ENCODE results near the gene NUP98.
"Not testable (repeated sequence)": the region's sequence is repeated elsewhere in the genome, so short reads cannot be mapped to it uniquely, and the experiment has no call there.

NUP98 gene

DNA sequence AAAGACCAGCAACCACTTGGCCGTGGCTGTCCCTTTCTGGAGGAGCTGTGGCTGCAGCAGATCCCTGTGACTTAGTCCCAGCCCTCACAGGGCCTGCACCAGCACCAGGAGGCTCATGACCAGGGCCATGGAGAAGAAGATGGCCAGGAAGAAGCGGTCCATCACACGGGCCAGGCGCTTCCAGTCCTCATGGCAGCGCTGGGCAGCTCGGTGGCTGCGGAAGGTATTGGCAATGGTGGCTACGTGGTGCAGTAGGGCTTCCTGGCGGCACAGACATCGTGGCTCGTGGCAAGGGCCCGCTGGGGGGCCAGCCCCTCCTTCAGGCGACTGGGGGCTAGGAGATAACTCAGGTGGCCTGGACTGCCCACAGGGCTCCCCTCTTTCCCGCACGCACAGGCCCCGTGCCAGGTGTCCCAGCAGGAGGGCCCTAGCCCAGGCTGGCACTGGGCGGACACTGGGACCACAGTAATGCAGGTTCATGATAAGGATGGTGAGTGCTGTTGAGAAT, 131.3 kb downstream of the NUP98 start:
- no peak for DNase-seq

DNA sequence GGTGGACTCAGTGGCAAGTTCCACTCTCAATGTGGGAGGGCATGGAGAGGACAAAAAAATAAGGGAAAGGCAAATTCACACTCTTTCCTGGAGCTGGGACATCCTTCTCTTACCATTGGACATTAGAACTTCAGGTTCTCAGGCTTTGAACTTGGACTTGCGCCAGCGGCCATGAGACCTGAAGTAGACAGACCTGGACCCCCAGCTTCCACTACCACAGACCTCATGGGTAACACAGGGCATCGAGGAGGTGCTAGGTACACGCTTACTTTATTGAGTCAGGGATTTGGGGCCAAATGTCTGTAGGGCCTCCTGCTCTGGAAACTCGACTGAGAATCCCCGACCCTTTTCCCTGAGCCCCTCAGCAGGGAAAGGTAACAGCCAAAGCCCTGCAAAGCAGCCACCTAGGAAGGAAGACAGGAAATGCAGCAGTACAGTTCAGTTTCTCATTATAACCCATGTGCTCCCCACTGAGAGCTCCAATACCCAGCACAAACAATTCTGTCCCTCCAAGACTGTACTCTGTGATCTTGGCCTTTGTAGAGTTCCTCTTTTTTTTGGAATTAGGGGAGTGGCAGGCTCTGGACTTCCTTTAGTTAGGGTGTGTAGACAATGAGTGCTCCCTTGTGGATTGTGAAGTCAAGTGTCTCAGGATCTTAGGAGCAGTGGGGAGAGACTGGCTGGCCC, 131.9 kb downstream of the NUP98 start:
- DNase-seq, result no peak

DNA sequence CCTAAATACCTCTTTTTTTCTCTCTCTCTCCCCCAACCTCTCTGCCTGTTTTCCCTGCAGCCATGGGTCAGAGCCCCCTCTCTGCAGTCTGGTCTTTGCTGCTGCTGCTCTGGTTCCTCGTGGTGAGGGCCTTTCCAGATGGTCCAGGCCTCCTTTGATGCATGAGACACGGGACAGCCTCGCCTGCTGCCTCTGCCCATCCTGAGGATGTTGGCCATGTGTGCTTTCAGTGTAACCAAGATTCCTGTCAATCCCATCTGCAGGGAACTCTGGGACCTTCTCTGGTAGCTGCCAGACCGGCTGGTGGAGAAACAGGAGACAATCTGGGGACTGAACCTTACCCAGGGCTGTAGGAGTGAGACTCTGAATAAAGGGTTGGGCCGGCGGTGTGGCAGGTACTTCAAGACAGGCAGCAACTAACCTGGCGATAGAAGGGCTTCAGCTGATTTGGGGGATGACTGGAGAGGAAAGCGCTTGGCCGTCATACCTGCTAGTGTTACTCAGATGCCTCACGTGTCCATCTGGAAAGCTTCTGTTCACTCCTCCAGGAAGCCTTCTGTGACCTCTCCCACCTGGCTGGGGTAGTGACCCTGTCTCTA, 133.2 kb downstream of the NUP98 start:
- no peak for DNase-seq

DNA sequence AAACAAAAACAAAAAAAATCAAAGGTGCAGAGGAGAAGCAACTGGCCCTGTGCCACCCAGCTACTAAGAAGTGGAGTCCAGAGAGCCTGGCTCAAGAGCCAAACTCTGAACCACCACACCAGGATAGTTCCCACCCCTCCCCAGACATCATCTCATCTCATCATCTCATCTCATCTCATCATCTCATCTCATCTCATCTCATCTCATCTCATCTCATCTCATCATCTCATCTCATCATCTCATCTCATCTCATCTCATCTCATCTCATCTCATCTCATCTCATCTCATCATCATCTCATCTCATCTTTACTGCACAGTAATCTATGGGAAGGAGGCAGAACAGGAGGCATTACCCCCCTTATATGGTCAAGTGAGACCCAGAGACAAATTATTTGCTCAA, 134.5 kb downstream of the NUP98 start:
- DNase-seq, result no peak

DNA sequence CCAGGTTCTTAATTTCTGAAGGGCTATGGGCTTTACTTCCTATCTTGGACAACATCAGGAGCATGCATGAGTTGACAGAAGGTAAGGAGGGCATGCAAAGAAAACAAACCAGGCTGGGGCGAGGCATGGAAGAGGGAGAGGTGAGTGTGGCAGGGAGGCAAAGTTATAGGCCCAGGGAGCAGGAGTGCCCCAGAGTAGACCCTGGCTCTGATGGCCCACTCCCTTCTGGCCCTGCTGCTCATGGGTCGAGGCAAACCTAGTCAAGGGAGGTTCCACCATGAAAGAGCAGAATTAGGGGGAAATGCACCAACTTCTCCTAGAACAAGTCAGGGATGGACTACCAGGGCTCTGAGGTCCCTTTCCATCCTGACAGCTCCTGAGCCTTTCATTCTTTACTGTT, 136.4 kb downstream of the NUP98 start:
- no peak for DNase-seq

DNA sequence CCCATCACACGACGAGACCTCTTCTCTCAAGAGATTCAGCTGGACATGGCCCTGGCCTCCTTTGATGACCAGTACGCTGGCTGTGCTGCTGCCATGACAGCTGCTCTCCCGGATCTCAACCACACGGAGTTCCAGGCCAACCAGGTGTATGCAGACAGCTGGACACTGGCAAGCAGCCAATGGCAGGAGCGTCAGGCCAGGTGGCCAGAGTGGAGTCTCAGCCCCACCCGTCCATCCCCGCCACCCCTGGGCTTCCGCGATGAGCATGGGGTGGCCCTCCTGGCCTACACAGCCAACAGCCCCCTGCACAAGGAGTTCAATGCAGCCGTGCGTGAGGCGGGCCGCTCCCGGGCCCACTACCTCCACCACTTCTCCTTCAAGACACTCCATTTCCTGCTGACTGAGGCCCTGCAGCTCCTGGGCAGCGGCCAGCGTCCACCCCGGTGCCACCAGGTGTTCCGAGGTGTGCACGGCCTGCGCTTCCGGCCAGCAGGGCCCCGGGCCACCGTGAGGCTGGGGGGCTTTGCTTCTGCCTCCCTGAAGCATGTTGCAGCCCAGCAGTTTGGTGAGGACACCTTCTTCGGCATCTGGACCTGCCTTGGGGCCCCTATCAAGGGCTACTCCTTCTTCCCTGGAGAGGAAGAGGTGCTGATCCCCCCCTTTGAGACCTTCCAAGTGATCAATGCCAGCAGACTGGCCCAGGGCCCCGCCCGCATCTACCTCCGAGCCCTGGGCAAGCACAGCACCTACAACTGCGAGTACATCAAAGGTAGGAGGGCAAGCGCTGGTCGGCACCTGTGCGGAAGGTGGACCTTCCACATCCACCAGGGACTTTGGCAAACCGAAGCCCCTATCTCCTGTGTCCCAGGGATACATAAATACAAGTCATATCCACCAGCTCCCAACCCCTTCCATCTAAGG, 137.5 kb downstream of the NUP98 start:
- no peak for DNase-seq

DNA sequence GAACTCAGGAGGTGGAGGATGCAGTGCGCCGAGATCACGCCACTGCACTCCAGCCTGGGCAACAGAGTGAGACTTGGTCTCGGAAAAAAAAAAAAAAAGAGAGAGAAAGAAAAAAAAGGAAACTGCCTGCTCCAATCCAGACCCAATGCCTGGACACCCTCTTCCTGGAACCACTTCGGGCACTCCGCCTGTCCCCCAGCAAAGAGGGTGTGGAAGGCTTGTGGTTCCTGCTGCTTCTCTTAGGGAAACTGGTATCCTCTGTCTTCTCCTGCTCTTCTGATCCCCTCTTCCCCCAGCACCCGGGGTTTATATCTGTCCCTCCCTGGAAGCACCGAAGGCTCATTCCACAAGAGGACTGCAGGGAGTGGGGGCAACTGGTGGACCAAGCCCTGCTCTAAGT, 139.1 kb downstream of the NUP98 start:
- no peak for DNase-seq

DNA sequence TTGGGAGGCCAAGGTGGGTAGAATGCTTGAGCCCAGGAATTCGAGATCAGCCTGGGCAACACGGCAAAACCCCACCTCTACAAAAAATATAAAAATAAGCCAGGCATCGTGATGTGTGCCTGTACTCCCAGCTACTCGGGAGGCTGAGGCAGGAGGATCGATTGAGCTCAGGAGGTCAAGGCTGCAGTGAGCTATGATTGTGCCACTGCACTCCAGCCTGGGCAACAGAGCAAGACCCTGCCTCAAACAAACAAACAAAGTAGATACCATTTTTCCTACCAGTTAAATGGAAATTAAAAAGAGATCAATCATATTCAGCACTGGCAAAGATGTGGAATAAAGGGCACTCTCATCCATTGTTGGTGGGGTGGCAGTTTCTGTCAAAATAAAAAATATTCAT, 140.0 kb downstream of the NUP98 start:
- not testable (repeated sequence) for DNase-seq

DNA sequence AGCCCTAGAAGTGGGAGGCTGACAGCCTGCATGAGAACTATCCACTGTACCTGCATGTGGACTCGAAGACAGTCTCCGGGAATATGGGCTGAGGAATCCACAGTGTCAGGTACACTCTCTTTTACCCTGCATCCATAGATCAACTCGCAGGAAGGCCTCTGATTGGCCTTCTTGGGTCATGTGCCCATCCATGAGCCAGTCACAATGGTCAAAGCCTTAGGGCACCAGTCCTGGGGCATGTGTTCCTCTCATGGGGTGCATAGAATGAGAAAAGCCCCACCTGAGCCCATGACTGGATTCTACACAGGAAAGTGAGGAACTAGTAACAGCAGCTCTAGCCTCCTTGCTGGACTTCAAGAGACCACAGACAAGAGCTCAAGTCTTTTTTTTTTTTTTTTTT, 141.8 kb downstream of the NUP98 start:
- DNase-seq, result no peak

DNA sequence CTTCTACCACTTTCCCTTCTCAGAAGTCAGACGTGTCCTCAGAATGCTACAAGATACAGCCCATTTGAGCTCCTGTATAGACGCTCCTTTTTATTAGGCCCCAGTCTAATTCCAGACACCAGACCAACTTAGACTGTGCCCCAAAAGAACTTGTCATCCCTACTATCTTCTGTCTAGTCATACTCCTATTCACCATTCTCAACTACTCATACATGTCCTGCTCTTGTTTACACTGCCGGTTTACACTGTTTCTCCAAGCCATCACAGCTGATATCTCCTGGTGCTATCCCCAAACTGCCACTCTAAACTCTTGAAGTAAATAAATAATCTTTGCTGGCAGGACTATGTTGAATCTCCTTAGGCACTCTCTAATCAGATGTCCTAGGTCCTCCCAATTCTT, 144.8 kb downstream of the NUP98 start:
- not testable (repeated sequence) for DNase-seq

DNA sequence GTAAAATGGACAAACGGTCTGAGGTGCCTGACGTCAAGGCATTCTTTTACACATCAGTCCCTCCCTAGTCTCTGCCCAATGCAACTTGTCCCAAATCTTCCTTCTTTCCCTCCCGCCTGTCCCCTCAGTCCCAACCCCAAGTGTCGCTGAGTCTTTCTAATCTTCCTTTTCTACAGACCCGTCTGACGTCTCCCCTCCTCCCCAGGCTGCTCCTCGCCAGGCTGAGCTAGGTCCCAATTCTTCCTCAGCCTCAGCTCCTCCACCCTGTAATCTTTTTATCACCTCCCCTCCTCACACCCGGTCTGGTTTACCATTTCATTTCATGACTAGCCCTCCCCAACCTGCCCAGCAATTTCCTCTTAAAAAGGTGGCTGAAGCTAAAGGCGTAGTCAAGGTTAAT, 148.0 kb downstream of the NUP98 start:
- not testable (repeated sequence) for DNase-seq

DNA sequence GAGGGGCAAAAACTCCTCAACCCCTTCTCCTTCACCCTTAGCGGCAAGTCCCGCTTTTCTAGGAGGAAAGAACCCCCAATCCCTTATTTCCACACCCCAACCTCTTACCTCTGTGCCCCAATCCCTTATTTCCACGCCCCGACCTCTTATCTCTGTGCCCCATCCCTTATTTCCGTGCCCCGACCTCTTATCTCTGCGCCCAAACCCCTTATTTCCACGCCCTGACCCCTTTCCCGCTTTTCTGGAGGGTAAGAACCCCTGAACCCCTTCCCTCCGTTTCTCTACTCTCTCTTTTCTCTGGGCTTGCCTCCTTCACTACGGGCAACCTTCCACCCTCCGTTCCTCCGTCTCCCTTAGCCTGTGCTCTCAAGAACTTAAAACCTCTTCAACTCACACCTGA, 148.5 kb downstream of the NUP98 start:
- not testable (repeated sequence) for DNase-seq

DNA sequence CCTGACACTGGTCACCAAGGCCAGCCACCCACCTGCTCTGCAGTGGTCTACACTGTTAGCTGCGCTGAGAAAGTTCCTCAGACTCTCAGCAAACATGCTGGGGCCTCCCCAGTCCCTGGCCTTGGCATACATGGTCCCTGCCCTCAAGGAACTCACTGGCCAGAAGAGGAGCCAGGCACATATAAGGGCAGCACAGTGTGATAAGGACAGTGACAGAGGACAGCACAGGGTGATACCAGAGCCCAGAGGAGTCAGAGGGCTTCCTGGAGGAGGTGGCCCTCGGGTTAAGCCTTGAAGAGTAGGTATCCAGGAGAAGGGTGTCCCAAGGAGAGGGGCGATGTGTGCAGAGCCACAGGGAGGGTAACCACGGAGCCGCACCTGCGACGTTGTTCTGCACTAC, 151.8 kb downstream of the NUP98 start:
- DNase-seq, result no peak

DNA sequence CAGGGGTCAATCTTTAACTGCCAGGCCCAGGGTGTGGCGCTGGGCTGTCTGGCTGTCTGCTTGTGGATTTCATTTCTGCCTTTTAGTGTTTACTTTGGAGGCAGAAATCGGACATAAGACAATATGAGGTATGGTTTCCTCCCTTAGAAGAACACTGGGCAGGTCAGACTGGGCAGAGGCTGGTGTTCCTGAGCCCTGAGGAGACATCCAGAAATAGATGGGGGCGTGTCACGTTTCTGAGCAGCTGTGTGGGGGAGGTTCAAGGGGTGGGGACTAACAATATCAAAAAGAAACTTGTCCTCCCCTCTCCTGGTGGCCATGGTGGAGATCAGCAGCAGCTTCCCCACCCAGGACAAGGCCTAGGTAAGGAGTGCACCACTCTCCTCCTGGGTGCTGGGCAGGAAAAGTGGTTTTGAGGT, 152.5 kb downstream of the NUP98 start, which contains the start of gene ART1:
Gene ART1, plus strand, starts transcription at position 312 of the 419 bp plus-strand sequence. CDS start 14,086 bp downstream, outside the sequence.
- no peak for DNase-seq

DNA sequence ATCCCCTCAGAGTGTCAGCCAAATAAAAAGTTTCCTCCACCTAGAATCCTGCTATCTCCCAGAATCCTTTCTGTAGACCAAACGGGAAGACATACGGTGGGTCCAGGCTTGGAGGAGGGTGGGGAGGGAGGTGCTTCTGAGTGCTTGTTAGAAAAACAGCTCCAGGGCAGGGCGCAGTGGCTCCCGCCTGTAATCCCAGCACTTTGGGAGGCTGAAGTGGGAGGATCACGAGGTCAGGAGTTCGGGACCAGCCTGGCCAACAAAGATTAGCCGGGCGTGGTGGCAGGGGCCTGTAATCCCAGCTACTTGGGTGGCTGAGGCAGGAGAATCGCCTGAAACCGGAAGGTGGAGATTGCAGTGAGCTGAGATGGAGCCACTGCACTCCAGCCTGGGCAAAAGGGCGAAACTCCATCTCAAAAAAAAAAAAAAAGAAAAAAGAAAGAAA, 154.2 kb downstream of the NUP98 start:
- DNase-seq, result not testable (repeated sequence)

DNA sequence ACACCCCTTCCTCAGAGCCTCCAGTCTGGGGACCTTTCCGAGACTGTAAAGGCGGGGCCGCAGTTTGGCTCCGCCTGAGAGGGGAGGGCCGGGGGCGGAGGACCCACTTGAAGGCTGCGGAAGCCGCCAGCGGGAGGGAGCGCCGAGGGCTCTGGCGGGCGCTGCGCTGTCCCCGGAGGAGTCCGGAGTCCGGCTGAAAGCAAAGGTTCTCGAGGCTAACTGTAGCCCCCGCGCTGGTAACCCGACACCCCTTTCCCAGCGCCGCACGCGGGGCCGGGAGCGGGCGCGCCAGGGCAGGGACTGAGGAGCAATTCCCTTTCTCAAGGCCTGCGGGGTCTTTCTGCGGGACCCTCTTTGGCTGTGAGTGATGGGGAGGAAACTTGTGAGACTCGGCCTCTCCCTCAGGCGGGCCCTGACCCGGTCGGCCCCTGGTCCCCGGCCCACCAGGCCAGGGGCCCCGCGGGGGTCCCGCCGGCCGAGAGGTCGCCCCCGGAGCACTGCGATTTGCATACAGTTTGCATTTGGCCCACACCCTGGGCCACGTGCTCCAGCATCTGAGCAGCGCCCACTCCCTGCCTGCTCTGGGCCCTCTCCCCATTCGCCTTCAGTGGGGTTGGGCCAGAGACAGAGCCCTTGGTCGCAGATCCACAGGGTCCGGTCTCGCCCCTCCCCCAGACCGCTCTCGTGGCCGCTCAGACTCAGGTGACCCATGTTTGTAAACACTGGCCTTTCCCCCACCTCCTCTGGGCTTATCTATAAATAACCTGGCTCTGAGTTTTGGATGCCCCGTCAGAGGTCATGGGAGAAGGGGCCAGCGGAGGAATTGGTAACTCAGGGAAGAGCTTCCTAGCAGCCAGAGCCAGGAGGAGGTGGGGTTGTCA, 155.0 kb downstream of the NUP98 start:
- peak; percentile 71 for DNase-seq

DNA sequence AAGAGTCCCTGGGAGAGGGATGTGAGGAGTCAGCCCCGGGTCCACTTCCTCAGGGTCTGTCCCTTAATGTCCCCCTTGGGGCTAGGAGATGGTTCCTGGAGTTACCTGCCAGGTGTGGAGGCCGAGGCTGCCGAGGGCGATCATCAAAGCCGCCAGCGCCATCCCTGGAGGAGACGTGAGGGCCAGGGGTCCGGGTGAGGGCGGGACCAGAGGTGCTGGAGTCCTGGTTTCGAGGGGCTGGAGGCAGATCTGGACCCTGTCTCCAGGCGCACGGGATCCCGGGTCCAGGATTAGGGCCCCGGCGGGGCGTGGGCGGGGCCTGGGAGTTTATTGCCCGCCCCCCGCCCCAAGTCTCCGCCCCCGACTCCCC, 155.7 kb downstream of the NUP98 start, which contains the start of gene ART5:
Gene ART5, minus strand, starts transcription at position 292 of the 370 bp plus-strand sequence. Its CDS starts 130 bp downstream, at position 162.
- DNase-seq, result no peak

DNA sequence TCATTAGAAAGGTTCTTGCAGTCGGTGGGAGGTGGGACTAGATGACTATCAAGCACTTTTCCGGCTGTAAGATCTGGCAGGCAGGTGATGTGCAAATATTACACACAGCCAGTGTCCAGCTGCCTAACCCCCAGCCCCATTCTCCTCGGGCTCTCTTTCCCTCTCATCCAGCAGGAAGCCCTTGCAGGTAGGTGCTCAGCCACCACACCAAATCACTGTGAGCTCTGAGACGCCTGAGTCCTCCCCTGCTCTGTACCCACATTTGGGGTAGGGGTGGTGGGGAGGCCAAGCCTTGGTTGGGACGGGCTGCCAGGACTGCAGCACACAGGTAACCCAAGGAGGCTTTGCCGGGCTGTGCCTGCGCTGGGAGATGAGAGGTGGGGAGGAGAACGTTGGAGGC, 156.2 kb downstream of the NUP98 start:
- no peak for DNase-seq

DNA sequence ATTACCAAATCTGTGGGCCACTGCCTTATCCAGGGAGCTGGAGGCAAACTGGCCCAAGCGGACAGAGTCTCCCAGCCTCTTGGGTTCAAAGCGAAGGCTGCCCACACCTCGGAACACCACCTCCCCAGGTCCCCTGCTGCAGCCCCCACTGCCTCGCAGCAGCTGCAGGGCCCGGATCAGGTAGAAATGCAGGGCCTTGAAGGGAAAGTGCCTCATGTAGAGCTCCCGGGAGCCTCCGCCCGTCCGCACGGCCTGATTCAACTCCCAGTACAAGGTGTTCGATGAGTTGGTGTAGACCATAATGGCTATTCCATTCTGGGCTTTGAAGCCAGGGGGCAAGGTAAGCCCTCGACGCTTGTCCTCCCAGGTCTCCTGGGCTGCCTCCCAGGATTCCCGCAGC, 157.5 kb downstream of the NUP98 start:
- no peak for DNase-seq

DNA sequence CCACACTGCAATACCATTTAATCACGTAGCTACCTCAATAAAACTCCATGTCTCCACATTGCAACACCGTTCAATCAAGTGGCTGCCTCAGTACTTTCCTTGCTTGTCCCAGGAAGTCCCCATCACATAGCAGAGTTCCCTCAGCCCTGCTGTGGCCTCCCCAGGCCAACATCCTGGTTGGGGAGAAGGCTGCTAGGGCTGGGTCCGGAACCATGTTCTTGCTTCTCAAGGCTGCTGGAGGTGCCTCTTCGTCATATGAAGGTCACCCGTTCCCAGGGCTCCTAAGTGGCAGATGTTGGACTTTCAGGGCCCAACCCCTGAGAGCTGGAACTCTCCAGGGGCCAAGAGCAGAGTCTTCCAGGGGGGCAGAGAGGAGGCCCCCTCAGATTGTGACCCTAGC, 158.8 kb downstream of the NUP98 start:
- no peak for DNase-seq

DNA sequence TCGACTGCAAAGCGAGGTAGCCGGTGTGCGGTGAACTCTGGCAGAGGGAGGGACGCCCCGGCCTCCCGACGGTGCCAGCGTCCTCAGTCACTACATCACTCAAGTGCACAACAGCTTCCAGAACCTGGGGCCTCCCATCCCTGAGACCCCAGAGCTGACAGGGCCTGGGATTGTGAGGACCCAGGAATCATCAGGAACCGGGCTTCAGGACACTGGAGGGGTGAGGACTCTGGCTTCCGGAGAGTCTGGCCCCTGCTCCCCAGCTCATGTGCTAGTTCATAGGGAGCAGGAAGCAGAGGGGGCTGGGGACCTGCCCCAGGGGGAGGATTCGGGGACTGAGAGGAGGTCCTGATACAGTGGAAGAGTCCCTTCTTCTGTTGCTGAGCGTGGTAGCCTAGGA, 160.2 kb downstream of the NUP98 start:
- DNase-seq, result no peak

DNA sequence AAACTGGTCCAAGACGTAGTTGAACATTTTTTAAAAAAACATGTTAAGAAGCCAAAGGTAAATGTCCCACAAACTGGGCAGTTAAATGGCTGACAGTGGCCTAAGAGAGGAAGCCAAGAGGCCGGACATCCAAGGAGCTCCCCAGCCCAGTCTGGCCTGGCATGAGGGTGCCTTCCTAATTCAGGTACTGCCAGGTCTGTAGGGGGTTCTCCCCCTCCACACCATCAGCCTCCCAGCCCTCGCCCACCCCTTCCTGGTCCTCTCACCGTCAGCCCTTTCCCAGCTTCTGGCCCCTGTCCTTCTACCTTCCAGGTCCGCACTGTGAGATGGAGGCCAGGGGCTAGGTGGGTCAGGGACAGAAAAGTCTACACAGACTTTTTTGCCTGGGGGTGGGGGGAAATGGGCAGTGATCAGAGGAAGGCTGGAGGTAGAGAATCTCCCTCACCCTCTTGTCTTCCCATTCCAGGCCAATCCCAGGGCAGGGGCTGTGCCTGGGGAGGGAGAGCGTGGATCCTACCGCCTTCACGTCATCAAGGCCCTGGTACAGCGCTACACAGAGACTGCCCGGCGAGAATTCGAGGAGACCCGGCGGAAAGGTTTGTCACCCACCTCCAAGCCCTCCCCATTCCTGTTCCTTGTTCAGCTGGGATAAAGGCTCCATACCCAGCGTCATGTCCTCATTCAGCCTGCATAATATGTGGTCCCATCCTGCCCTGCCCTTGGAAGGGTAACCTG, 161.5 kb downstream of the NUP98 start:
- no peak for DNase-seq
